CD4-positive, CD25-positive, alpha-beta regulatory T cell (primary cell): ENCODE data around the gene ATP8A1. TPM values are rescaled to one million over a fixed set of nuclear protein-coding genes. Genes with fewer than 3 reads are reported as not detected.

Experiments
- ATAC-seq, 2 donors: fragments of 150-1000 bp; cut with Tn5 transposase; one replicate each; pipeline ENCODE4 v1.10.0; 2021; ENCODE audit warnings: low read depth in 2 of 2, moderate number of reproducible peaks in 2 of 2, moderate library complexity in 1 of 2
- DNase-seq, 3 donors: peaks; one replicate each; pipeline versions ENCODE4 v3.0.0 to v3.0.0-alpha.2; 2012 to 2022; ENCODE audit warnings: mixed read lengths in 1 of 3
- H3K27ac ChIP-seq: one replicate; pipeline ENCODE4 v1.7.0; 2013; ENCODE audit warnings: mild to moderate bottlenecking, low read length; ENCODE audit not compliant: insufficient read depth, poor library complexity, severe bottlenecking
- H3K27me3 ChIP-seq: one replicate; pipeline ENCODE4 v1.7.0; 2013; ENCODE audit warnings: low read length; ENCODE audit not compliant: control insufficient read depth, insufficient read depth
- H3K36me3 ChIP-seq: one replicate; pipeline ENCODE4 v1.7.0; 2013; ENCODE audit warnings: mild to moderate bottlenecking, low read length, moderate library complexity; ENCODE audit not compliant: control insufficient read depth, insufficient read depth
- H3K4me1 ChIP-seq: 2 replicates; pipeline ENCODE4 v1.7.0; 2013; ENCODE audit warnings: mild to moderate bottlenecking, low read length; ENCODE audit not compliant: insufficient read depth, control insufficient read depth, poor library complexity, severe bottlenecking
- H3K4me3 ChIP-seq: one replicate; pipeline ENCODE4 v1.7.0; 2013; ENCODE audit warnings: low read depth, mild to moderate bottlenecking, low read length, moderate library complexity
- H3K9me3 ChIP-seq, 2 experiments: 1 replicate in 1 of 2; 2 replicates in 1 of 2; pipeline ENCODE4 v1.7.0; 2013; ENCODE audit warnings: low read length in 2 of 2, mild to moderate bottlenecking in 1 of 2, moderate library complexity in 1 of 2; ENCODE audit not compliant: control insufficient read depth in 2 of 2
- H3K27ac Mint-ChIP-seq, 3 donors: one replicate each; pipeline ENCODE4 v1.8.0; 2020 to 2022; ENCODE audit warnings: mild to moderate bottlenecking in 3 of 3, mixed read lengths in 3 of 3, moderate library complexity in 2 of 3
- H3K27me3 Mint-ChIP-seq: one replicate; pipeline ENCODE4 v1.8.0; 2022; ENCODE audit warnings: mild to moderate bottlenecking, mixed read lengths
- H3K36me3 Mint-ChIP-seq: one replicate; pipeline ENCODE4 v1.8.0; 2020; ENCODE audit warnings: mixed read lengths
- H3K4me1 Mint-ChIP-seq, 4 donors: one replicate each; pipeline ENCODE4 v1.8.0; 2020 to 2022; ENCODE audit warnings: mixed read lengths in 4 of 4, mild to moderate bottlenecking in 1 of 4
- H3K4me3 Mint-ChIP-seq, 4 donors: one replicate each; pipeline ENCODE4 v1.8.0; 2020 to 2022; ENCODE audit warnings: mild to moderate bottlenecking in 4 of 4, mixed read lengths in 4 of 4, moderate library complexity in 3 of 4
- H3K9me3 Mint-ChIP-seq, 7 donors: one replicate each; pipeline ENCODE4 v1.8.0; 2020 to 2022; ENCODE audit warnings: mixed read lengths in 7 of 7, mild to moderate bottlenecking in 3 of 7, moderate library complexity in 2 of 7
- polyA plus RNA-seq, 4 donors: library from polyadenylated mRNA; unstranded; fragments of 300-500 nt; fragmentation: Illumina TruSeq; gene quantifications; one replicate each; pipeline ENCODE4 v1.2.3, GENCODE V29; 2021
- total RNA-seq: library from RNA; stranded (reverse); gene quantifications from one replicate; pipeline ENCODE4 v1.2.3, GENCODE V29; 2022

Gene ATP8A1
- total and polyA plus RNA-seq, 5 donors from 2014 or later = 6.3 to 49.9 (median 8.1) TPM

DNA sequence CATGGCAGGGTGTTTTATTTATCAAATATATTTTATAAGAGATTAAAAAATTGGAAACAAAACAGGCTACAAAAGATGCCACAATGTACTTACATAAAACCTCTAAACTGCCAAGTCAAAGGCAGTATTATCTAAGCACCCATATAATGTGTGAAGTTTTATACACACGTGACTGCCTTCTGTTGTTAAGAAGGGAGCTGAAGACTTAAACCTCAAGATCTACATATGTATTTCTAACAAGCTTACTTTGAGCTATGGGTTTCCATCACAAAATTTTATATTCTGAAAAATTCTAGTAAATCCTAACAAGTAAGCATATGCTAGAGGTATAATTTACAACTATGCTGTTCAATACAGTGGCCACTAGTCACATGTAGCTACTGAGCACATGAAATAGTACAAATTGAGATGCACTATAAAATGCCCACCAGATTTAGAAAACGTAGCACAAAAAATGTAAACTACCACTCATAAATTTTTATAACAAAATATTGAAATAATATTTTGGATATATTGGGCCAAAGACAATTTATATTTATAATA, 9.8 kb downstream of the ATP8A1 start:
- H3K27me3 ChIP-seq = no peaks in the 10 kb centered on the region
- H3K4me1 Mint-ChIP-seq = peaks cover 39 to 70% (median 58%) of the 10 kb centered on the region in 4 donors

DNA sequence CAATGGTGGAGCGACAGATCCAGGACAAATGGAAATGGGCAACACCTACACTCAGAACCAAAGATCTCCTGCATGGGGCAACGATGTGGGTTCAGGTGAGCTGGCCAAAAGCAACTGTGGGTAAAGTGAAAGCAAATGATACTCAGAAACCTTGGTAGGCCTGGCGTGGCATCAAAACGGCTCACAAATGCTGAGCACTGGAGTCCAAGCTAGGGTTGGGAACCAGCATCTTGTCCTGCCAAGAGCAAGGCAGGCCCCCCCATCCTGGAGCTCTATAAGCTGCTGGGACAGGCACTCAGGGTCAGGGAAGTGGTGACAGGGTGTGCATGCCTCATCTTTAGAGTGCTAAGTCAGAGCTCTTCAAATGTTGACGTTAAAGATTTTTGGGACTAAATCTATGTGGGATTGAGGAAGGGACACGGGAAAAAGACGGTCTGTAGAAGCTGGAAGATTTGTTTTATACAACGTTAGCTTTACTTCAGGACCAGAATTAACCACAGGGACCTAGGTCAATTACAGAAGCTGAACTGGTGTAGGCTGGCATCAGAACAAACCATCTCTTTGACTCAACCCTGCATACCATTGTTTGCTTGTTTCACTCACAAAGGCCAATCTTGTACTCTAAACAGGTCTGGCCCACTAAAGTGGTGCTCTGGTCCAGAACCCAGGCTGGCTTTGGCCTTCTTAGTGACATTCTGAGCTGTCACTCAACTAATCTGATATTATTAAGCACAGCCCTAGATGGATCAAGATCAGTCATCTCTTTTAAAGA, 10.7 kb downstream of the ATP8A1 start:
- DNase-seq (no peak), ATAC-seq (no peak)
- Histone ChIP-seq H3K9me3 (no peaks in the 10 kb centered on the region), H3K27me3 (no peaks in the 10 kb centered on the region), H3K27ac (no peak overlapping the region), H3K4me1 (peaks cover 23% of the 10 kb centered on the region), H3K4me3 (peak overlapping the region; percentile 8), H3K36me3 (no peaks in the 10 kb centered on the region)
- Mint-ChIP-seq H3K9me3 (peaks cover 0 to 1% (median 0%) of the 10 kb centered on the region in 7 donors), H3K4me3 (peak overlapping the region in 2 of 4 donors; percentile 7 to 17), H3K27ac (no peak overlapping the region), H3K4me1 (peaks cover 46 to 76% (median 65%) of the 10 kb centered on the region in 4 donors), H3K27me3 (no peaks in the 10 kb centered on the region), H3K36me3 (peaks cover 7% of the 10 kb centered on the region)

More for the DNA sequence above, 9.8 kb downstream of the ATP8A1 start:
- DNase-seq = no peak
- no peaks in the 10 kb centered on the region for H3K27me3 Mint-ChIP-seq
- no peak for ATAC-seq
- H3K9me3 Mint-ChIP-seq = peaks cover 0 to 3% (median 0%) of the 10 kb centered on the region in 7 donors
- Histone ChIP-seq H3K9me3 (no peaks in the 10 kb centered on the region), H3K4me1 (peaks cover 14% of the 10 kb centered on the region), H3K27ac (no peak overlapping the region), H3K4me3 (no peak overlapping the region), H3K36me3 (no peaks in the 10 kb centered on the region)
- no peak overlapping the region for H3K4me3 Mint-ChIP-seq
- peaks cover 13% of the 10 kb centered on the region for H3K36me3 Mint-ChIP-seq
- no peak overlapping the region for H3K27ac Mint-ChIP-seq

DNA sequence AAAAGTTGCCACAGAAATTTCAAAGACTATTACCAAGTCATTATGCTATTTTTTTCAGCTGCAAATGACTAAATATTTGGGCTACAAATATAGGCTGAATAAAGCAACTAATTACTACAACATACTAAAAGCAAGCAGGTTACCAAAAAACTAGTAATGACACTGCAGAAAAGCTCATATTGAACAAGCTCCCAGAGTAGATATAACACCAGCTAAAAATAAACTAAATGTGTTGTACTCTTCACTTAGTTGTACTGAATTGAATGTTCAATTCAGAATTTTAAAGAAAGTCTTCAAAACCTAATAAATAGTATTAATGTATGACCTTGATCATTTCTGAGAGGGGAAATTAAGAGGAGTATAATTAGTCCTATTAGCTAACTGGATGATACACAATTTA, 12.0 kb downstream of the ATP8A1 start:
- H3K27me3 Mint-ChIP-seq = no peaks in the 10 kb centered on the region
- ATAC-seq (no peak), DNase-seq (no peak)
- H3K9me3 Mint-ChIP-seq = no peaks in the 10 kb centered on the region
- no peaks in the 10 kb centered on the region for H3K36me3 ChIP-seq
- H3K27ac ChIP-seq = no peak overlapping the region
- H3K4me3 ChIP-seq = no peak overlapping the region
- peaks cover 3% of the 10 kb centered on the region for H3K36me3 Mint-ChIP-seq
- H3K4me3 Mint-ChIP-seq = no peak overlapping the region
- H3K4me1 Mint-ChIP-seq = peaks cover 43 to 81% (median 66%) of the 10 kb centered on the region in 4 donors
- H3K27ac Mint-ChIP-seq = no peak overlapping the region
- H3K4me1 ChIP-seq = peaks cover 35% of the 10 kb centered on the region
- no peaks in the 10 kb centered on the region for H3K27me3 ChIP-seq
- H3K9me3 ChIP-seq = no peaks in the 10 kb centered on the region

DNA sequence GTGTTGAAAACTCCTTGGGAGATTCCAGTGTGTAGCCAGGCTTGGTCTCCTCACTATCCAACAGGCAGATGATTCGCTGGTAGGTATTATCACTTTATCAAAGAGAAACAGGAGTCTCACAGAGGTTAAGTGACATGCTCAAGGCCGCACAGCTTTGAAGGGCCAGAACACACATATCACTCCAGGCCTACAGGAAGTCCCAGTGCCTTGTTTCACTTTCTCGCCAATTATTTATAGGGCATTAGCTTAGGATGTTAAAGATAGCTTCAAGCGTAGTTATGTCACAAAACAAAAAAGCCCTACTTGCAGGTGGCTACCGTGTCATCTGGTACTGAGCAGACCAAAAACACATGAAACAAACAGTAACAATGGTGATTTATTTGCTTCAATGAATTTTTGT, 13.2 kb downstream of the ATP8A1 start:
- H3K9me3 ChIP-seq = no peaks in the 10 kb centered on the region

DNA sequence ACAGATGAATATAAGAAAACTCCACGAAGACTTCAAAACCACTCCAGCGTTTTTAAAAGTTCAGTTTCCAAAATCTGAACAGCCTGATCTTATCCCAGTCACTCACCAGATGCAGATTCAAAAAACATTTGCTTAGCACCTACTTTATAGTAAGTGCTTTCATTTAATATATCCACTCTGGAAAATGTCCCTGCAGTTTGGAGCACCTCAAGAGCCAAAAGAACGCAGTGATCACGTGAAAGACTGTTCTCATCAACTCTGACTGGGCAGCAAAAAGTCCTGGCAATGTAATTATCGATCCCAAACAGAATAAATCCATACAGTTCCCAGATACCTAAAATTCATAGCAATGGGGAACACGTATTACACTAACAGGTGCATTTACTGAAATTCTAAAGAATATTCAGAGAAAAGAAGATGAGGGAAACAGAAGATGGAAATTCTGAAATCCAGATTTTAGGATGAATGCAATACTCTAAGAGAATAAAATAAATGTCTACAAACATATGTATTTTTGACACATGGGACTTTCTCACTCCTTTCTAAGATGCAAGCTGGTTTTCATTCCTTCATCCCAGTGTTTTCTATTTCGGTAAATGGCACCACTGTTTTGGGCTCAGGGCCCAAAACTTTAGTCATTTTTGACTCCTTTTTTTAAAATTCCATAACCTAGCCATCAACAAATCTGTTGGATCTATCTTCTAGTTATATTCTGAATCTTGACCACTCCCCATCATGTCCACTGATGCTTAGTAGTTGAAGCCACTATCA, 13.9 kb downstream of the ATP8A1 start:
- H3K4me1 ChIP-seq = peaks cover 48% of the 10 kb centered on the region
- Mint-ChIP-seq H3K4me1 (peaks cover 50 to 89% (median 76%) of the 10 kb centered on the region in 4 donors), H3K27me3 (no peaks in the 10 kb centered on the region), H3K36me3 (no peaks in the 10 kb centered on the region), H3K9me3 (no peaks in the 10 kb centered on the region), H3K4me3 (peak overlapping the region in 3 of 4 donors; percentile 22 to 39 (median 33)), H3K27ac (peak overlapping the region; percentile 49 to 79 (median 70))
- DNase-seq (no peak), ATAC-seq (no peak)
- no peaks in the 10 kb centered on the region for H3K36me3 ChIP-seq
- H3K9me3 ChIP-seq = no peaks in the 10 kb centered on the region
- H3K4me3 ChIP-seq = peak overlapping the region; percentile 21
- no peak overlapping the region for H3K27ac ChIP-seq
- no peaks in the 10 kb centered on the region for H3K27me3 ChIP-seq

More for the DNA sequence above, 13.2 kb downstream of the ATP8A1 start:
- Mint-ChIP-seq H3K27ac (peak overlapping the region; percentile 33 to 79 (median 70)), H3K36me3 (no peaks in the 10 kb centered on the region), H3K9me3 (no peaks in the 10 kb centered on the region), H3K4me1 (peaks cover 50 to 85% (median 73%) of the 10 kb centered on the region in 4 donors), H3K4me3 (peak overlapping the region in 3 of 4 donors; percentile 2 to 39 (median 33)), H3K27me3 (no peaks in the 10 kb centered on the region)
- H3K4me1 ChIP-seq = peaks cover 47% of the 10 kb centered on the region
- peak overlapping the region; percentile 21 for H3K4me3 ChIP-seq
- no peaks in the 10 kb centered on the region for H3K36me3 ChIP-seq
- peak in 1 of 2 donors; percentile 39 for ATAC-seq
- no peaks in the 10 kb centered on the region for H3K27me3 ChIP-seq
- no peak overlapping the region for H3K27ac ChIP-seq
- DNase-seq = peak in 1 of 3 donors; percentile 45

DNA sequence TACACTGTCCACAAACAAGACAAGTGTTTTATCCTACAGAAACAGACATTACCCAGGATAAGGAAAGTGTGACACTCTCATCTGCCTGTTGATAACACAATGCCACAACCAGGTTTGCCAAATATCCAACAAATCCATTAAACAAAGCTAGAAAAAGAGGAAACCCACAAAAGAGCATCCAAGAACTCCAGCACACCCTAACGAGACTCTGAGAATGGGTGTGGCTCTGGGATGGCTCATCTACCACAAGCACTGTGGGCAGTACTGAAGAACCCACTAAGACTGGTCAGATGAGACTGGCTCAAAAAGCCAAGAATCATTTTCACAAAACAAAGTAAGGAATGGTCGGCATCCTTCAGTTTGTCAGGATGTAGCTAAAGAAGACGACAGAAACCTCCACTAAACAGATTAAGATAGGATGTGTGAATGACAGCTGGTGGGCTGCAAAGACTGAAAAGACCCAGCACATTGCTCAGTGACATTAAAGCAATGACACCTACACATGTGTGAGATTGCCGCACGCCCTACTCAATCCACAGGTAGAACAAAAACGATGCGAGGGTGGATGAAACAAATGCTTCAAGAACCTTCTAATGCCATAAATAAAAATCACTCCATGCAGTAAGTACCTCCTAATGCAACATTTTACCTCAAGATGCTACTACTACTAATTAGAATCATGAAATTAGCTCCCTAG, 14.7 kb downstream of the ATP8A1 start:
- peak in 1 of 2 donors; percentile 26 for ATAC-seq
- no peaks in the 10 kb centered on the region for H3K9me3 Mint-ChIP-seq
- H3K27me3 Mint-ChIP-seq = no peaks in the 10 kb centered on the region
- H3K4me1 Mint-ChIP-seq = peaks cover 56 to 90% (median 79%) of the 10 kb centered on the region in 4 donors
- H3K27ac Mint-ChIP-seq = peak overlapping the region; percentile 50 to 70 (median 59)
- Histone ChIP-seq H3K27me3 (no peaks in the 10 kb centered on the region), H3K9me3 (no peaks in the 10 kb centered on the region), H3K4me1 (peaks cover 48% of the 10 kb centered on the region), H3K27ac (no peak overlapping the region), H3K36me3 (no peaks in the 10 kb centered on the region), H3K4me3 (peak overlapping the region; percentile 37)
- H3K4me3 Mint-ChIP-seq = peak overlapping the region in 3 of 4 donors; percentile 6 to 22 (median 7)
- no peaks in the 10 kb centered on the region for H3K36me3 Mint-ChIP-seq
- DNase-seq = no peak

DNA sequence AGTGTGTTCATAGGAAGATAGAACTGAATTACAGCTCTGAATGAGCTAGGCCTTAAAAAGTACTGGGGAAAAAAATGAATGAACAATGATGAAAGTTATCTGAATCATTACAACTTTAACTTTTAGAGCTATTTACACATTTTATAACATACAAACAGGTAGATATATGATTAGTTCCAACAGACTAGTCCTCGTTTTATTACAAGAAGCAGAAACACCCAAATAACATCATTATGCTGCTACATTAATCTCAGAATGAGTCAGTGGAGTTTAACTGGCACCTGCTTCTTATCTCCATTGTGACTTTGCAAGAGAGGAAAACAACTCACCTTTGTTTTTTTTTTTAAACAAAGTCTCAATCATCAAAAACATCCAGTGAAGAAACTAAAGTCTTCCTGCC, 15.2 kb downstream of the ATP8A1 start:
- peaks cover 48% of the 10 kb centered on the region for H3K4me1 ChIP-seq
- H3K27ac Mint-ChIP-seq = peak overlapping the region; percentile 50 to 70 (median 59)

More for the DNA sequence above, 15.2 kb downstream of the ATP8A1 start:
- no peaks in the 10 kb centered on the region for H3K9me3 ChIP-seq
- H3K4me3 ChIP-seq = peak overlapping the region; percentile 37
- H3K27me3 Mint-ChIP-seq = no peaks in the 10 kb centered on the region
- ATAC-seq (peak; percentile 32 to 35), DNase-seq (peak in 1 of 3 donors; percentile 59)
- H3K4me3 Mint-ChIP-seq = peak overlapping the region in 3 of 4 donors; percentile 2 to 22 (median 6)
- H3K9me3 Mint-ChIP-seq = no peaks in the 10 kb centered on the region
- no peak overlapping the region for H3K27ac ChIP-seq
- H3K36me3 ChIP-seq = no peaks in the 10 kb centered on the region
- no peaks in the 10 kb centered on the region for H3K36me3 Mint-ChIP-seq
- no peaks in the 10 kb centered on the region for H3K27me3 ChIP-seq
- H3K4me1 Mint-ChIP-seq = peaks cover 58 to 94% (median 84%) of the 10 kb centered on the region in 4 donors
